DMS79 (cell line): ENCODE data around the gene GOLGA8B.
"Not testable (repeated sequence)": the region's sequence is repeated elsewhere in the genome, so short reads cannot be mapped to it uniquely, and the experiment has no call there.

ENCODE experiments used
- DNase-seq: peaks from one replicate; lab custom pipeline; 2025; lab: John Stamatoyannopoulos, UW

Gene GOLGA8B

DNA sequence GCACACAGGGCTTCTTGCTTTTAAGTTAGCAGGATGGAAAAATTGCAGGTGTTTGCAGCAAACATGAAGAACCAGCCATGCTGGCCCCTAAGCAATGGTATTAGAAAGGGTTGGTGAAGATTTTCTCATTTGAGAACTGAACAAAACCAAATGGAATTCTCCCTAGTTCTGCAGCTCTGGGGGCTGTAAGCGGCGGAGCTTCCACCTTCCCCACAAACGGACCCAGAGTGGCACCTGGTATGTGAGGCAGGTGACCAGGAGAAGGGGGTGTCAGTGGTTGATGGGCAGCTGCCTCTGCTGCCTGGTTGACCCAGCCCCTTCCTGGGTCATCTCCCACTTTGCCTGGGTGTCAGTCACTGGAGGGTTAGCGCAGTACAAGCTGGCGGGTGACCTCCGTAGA is 22.6 kb downstream of the GOLGA8B start:
- not testable (repeated sequence) for DNase-seq

DNA sequence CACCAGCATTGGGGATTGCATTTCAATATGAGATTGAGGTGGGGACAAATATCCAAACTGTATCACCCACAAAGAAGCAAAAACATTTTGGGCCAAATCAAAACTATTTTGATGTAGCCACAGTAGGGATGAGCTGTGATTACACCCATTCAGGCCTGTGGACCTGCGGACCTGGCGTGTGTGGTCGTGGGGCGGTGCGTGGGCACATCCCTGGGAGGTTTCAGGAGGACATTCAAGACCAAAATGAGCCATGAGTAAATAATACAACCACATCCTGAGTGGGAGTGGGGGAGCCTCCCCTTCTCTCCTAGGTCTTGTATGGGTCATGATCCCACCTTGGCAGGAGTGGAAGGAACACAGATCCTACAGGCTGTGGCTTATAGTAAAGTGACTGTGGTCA is 23.7 kb downstream of the GOLGA8B start:
- not testable (repeated sequence) for DNase-seq

DNA sequence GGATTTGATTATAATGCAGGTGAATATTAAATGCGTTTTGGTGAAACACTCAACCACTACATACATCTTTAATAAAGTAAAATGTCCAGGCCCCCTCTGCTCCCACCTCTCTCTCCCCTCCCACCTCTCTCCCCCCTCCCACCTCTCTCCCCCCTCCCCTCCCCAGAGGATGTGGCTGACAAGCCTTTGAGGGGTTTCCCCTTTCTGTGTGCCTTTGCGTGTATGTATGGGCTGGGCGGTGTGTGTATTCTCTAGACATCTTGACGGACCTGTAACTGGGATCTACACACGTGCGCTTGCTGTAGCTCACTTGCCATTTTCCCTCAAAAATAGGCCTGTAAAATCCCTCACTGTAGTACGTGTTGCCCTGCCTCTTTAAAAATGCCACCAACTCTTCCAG is 28.3 kb downstream of the GOLGA8B start:
- not testable (repeated sequence) for DNase-seq

- DNase-seq, result not testable (repeated sequence)
Measured at GRCh38 chr15:34554716-34555115, 28.7 kb downstream of the GOLGA8B start.

DNA sequence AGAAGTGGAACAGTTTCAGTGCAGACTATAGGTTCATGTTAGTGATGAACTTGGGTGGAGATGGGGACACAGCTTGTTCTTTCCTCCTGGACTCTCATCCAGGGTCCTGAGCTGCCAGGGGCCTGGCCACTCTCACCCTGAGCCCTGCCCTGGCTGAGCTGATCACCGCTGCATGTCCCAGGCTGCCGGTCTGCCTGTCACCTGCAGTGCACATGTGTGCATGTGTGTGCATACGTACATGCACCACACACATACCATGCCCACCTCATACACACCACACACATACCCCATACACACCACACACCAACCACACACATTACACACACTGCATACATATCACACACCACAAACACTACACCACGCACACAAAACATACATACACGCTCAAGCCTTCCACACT is 29.3 kb downstream of the GOLGA8B start:
- DNase-seq, result not testable (repeated sequence)

GRCh38 chr15:34550129-34550528 is 33.3 kb downstream of the GOLGA8B start:
- DNase-seq, result not testable (repeated sequence)

DNA sequence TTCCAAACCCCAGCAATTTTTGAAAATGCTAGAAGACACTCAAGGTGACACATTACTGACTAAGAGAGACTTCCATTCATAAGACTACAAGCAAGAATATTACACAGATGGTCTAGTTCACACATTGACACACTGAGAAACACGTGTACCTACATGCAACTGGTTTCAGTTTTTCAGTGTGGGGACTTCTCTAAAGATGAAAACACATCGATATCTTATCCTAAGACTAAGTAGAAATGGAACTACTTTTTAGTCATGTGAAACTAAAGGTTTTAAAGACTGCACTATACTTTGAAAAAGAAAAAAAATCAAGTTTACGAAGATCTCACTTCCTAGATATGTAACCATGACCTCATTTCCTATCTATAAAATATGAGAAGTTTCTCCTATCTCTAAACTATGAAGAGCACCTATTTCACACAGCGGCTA is 34.1 kb downstream of the GOLGA8B start:
- not testable (repeated sequence) for DNase-seq

DNA sequence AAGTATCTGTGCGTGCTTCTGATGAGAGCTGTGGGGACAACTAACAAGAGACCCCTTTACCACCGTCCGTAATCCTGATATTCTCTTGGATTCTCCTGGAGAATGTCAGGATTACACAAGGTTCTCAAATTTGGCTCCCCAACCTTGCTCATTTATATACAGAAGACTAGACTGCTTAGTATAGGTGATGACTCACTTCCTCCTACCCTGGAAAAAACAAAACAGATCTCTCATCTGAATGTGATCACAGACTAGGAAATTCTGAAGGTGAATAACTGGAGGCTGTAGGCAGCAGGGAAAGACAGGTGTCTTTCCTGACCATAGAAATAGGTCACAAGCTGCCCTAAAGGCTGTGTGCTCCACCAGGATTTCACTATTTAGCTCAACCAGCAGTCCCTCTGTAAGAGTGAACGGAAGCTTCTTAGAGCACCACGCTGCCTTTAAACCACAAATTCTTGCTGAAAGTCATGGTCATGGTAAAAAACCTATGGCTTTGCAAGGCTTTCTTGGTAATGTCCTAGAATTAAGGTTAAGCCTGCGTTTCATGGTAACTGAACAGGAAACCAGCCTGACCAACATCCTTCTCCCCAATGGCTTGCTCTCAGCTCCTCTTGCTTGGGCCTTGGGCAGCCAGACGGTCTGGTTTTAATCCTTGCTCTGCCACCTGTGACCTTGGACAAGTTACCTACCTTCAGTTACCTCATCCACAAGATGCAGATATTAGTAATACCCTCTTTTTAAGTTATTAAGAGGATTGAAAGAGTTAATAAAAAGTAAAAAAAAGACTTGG is 39.4 kb downstream of the GOLGA8B start:
- not testable (repeated sequence) for DNase-seq

DNA sequence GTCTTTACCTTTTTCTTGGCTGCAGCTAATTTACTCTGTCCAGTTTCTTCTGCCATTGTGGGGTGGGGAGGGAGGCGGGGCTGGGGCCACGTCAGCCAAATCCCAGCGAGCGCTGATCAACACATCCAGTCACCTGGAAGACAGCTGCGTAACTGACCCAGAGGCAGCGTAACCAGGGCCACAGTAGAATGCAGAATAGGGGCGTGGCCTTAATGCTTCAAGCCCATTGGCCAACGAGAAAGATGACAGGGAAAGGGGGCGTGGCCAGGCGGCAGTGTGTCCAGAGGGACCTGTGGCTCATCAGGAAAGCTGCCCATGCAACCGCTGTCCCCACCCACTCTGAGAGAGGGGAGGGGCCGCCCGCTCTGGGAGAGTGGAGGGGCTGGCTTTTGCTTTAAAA is 47.6 kb downstream of the GOLGA8B start:
- not testable (repeated sequence) for DNase-seq
